ENCODE measurements around the gene MISP. TPM values are rescaled to one million over a fixed set of nuclear protein-coding genes. Genes with fewer than 3 reads are reported as not detected.
A peak's percentile ranks its signal among the peaks of the same experiment; 100 is the strongest.

MISP gene
- total RNA-seq, 2 experiments from 2014 or later = not detected

GRCh38 chr19:755063-755462 lies 4.2 kb downstream of the MISP start:
- Mint-ChIP-seq H3K36me3 (ENCODE audit: low read depth) (no peaks in the 10 kb centered on the region), H3K9me3 (peaks cover 8% of the 10 kb centered on the region), H3K27ac (no peak overlapping the region), H3K27me3 (peaks cover 2% of the 10 kb centered on the region), H3K4me1 (ENCODE audit: low read depth) (no peaks in the 10 kb centered on the region), H3K4me3 (no peak overlapping the region)
- DNase-seq (no peak), ATAC-seq (no peak)
- ChIA-PET POLR2A (no interaction called here), CTCF (no interaction called here)
- intact Hi-C loops (cut with micrococcal nuclease) = no loop called here
- TF ChIP-seq, protein P1, sequence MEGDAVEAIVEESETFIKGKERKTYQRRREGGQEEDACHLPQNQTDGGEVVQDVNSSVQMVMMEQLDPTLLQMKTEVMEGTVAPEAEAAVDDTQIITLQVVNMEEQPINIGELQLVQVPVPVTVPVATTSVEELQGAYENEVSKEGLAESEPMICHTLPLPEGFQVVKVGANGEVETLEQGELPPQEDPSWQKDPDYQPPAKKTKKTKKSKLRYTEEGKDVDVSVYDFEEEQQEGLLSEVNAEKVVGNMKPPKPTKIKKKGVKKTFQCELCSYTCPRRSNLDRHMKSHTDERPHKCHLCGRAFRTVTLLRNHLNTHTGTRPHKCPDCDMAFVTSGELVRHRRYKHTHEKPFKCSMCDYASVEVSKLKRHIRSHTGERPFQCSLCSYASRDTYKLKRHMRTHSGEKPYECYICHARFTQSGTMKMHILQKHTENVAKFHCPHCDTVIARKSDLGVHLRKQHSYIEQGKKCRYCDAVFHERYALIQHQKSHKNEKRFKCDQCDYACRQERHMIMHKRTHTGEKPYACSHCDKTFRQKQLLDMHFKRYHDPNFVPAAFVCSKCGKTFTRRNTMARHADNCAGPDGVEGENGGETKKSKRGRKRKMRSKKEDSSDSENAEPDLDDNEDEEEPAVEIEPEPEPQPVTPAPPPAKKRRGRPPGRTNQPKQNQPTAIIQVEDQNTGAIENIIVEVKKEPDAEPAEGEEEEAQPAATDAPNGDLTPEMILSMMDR (IDR thresholded peaks at IDR 0.05) = no peak

DNA sequence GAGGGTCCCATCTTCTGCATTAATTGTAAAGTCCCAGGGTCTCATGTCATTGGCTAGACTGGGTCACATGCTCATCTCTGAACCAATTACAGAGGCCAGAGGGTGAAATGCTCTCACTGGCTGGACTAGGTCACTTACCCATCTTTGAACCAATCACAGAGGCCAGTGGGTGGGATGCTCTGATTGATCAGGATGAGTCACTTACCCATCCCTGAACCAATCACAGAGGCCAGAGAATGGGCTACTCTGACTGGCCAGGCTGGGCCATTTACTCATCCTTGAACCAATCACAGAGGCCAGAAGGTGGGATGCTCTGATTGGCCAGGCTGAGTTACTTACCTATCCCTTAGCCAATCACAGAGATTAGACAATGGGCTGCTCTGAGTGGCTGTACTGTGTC lies 5.3 kb downstream of the MISP start:
- ChIA-PET POLR2A (no interaction called here), CTCF (no interaction called here)
- ATAC-seq (peak; percentile 92), DNase-seq (peak; percentile 59)
- no peaks in the 10 kb centered on the region for H3K4me1 Mint-ChIP-seq (ENCODE audit: low read depth)
- intact Hi-C loops (cut with micrococcal nuclease) = no loop called here
- peaks cover 2% of the 10 kb centered on the region for H3K27me3 Mint-ChIP-seq
- H3K4me3 Mint-ChIP-seq = no peak overlapping the region
- H3K36me3 Mint-ChIP-seq (ENCODE audit: low read depth) = no peaks in the 10 kb centered on the region
- H3K9me3 Mint-ChIP-seq = peaks cover 8% of the 10 kb centered on the region
- H3K27ac Mint-ChIP-seq = no peak overlapping the region
- TF ChIP-seq, protein P1 (IDR thresholded peaks at IDR 0.05) = no peak

GRCh38 chr19:756821-757688 lies 6.1 kb downstream of the MISP start:
- ChIA-PET POLR2A (no interaction called here), CTCF (no interaction called here)
- H3K9me3 Mint-ChIP-seq = peaks cover 8% of the 10 kb centered on the region
- intact Hi-C loops (cut with micrococcal nuclease) = no loop called here
- ATAC-seq (no peak), DNase-seq (no peak)
- H3K27me3 Mint-ChIP-seq = peaks cover 2% of the 10 kb centered on the region
- no peak overlapping the region for H3K27ac Mint-ChIP-seq
- no peaks in the 10 kb centered on the region for H3K4me1 Mint-ChIP-seq (ENCODE audit: low read depth)
- no peaks in the 10 kb centered on the region for H3K36me3 Mint-ChIP-seq (ENCODE audit: low read depth)
- H3K4me3 Mint-ChIP-seq = no peak overlapping the region
- TF ChIP-seq, protein P1 (IDR thresholded peaks at IDR 0.05) = no peak

GRCh38 chr19:757811-758668 lies 7.1 kb downstream of the MISP start:
- DNase-seq = no peak
- Mint-ChIP-seq H3K4me3 (no peak overlapping the region), H3K4me1 (ENCODE audit: low read depth) (no peaks in the 10 kb centered on the region), H3K36me3 (ENCODE audit: low read depth) (no peaks in the 10 kb centered on the region), H3K27me3 (no peaks in the 10 kb centered on the region), H3K9me3 (peaks cover 8% of the 10 kb centered on the region), H3K27ac (no peak overlapping the region)
- ChIA-PET POLR2A (no interaction called here), CTCF (no interaction called here)
- ATAC-seq = no peak
- TF ChIP-seq, protein P1 (IDR thresholded peaks at IDR 0.05) = no peak
- intact Hi-C loops (cut with micrococcal nuclease) = no loop called here

GRCh38 chr19:763181-763580 lies 12.3 kb downstream of the MISP start:
- intact Hi-C loops (cut with micrococcal nuclease) = no loop called here
- TF ChIP-seq, protein P1 (IDR thresholded peaks at IDR 0.05) = no peak
- H3K4me3 Mint-ChIP-seq = no peak overlapping the region
- DNase-seq (no peak), ATAC-seq (no peak)
- no peaks in the 10 kb centered on the region for H3K4me1 Mint-ChIP-seq (ENCODE audit: low read depth)
- H3K36me3 Mint-ChIP-seq (ENCODE audit: low read depth) = no peaks in the 10 kb centered on the region
- ChIA-PET POLR2A (no interaction called here), CTCF (no interaction called here)
- H3K27ac Mint-ChIP-seq = no peak overlapping the region
- no peaks in the 10 kb centered on the region for H3K27me3 Mint-ChIP-seq
- H3K9me3 Mint-ChIP-seq = peaks cover 8% of the 10 kb centered on the region
